Amniotic epithelial cell (primary cell): ENCODE data around the gene REPIN1.

Experiments used
- DNase-seq: peaks from one replicate; pipeline ENCODE4 v3.0.0-alpha.2; 2010; ENCODE audit warnings: low read depth

The REPIN1 gene

DNA sequence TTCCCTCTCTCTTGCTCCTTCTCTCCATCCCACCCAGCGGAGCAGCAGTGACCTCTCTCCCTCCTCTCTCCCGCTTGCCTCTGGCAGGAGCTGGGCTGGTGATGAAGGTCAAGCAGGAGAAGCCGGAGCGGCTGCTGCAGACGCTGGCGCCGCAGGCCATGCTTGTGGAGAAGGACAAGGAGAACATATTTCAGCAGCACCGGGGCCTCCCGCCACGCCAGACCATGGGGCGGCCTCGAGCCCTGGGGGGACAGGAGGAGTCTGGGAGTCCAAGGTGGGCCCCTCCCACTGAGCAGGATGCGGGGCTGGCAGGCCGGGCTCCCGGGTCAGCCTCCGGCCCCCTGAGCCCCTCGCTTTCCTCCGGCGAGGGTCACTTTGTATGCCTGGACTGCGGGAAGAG, 27.8 kb downstream of the REPIN1 start:
- no peak for DNase-seq

- DNase-seq, result no peak
These were observed 28.2 kb downstream of the REPIN1 start for GRCh38 chr7:150396851-150397260.

DNA sequence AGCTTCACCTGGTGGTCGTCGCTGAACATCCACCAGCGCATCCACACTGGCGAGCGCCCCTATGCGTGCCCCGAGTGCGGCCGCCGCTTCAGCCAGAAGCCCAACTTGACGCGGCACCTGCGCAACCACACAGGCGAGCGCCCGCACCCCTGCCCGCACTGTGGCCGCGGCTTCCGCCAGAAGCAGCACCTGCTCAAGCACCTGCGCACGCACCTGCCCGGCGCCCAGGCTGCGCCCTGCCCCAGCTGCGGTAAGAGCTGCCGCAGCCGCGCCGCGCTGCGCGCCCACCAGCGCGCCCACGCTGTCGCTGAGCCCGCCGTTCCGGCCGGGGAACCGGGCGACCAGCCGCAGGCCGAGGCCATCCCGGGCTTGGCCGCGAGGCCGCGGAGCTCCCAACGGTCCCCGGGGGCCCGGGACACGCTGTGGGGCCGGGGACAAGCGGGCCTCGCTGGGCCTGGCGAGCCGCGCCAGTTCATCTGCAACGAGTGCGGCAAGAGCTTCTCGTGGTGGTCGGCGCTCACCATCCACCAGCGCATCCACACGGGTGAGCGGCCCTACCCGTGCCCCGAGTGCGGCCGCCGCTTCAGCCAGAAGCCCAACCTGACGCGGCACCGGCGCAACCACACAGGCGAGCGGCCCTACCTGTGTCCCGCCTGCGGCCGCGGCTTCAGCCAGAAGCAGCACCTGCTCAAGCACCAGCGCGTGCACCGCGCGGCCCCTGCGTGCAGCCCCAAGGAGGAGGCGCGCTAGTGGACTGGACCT, 28.9 kb downstream of the REPIN1 start:
- no peak for DNase-seq

DNA sequence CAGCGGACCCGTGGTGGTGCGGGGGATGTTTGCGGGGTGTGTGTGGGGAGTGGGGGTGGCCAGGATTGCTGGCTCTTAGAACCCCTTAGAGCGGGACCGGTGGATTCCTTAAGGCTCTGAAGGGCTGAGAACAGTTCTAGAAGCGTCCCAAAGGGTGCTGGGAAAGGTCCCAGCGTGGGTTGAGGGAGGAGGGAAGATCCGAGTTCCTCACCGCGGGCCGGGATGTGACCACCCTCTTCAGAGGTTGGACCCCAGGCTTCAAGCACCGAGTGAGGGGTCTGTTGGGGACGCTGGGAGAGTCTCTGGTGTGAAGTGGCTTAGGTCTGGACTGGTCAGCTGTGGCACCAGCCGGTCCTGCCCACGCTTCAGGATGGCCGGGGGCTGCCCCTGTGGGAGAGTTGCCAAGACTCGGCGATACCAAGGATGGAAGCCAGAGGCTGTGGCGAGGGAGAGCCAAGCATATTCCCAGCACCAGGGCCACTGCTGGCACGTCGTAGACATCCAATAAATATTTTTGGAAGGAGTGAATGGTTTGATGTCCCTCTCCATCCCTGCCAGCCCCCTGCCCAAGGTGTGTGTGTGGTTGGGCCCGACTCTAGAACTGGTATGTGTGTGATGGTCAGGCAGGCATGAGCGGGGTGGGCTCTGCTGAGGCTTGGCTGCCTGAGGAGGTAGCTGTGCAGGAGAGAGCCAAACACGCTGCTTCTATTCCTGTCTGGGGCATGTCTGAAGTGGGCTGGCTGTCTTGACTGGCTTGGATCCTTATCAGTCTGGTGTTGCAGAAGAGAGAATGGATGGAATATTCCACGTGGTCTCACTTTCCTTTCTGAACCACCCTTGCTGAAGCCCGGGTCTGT, 29.7 kb downstream of the REPIN1 start:
- DNase-seq, result peak; percentile 29

- no peak for DNase-seq
These were observed 30.3 kb downstream of the REPIN1 start for GRCh38 chr7:150398965-150399320.

- DNase-seq, result peak; percentile 57
These were observed 30.9 kb downstream of the REPIN1 start for GRCh38 chr7:150399421-150400007.

DNA sequence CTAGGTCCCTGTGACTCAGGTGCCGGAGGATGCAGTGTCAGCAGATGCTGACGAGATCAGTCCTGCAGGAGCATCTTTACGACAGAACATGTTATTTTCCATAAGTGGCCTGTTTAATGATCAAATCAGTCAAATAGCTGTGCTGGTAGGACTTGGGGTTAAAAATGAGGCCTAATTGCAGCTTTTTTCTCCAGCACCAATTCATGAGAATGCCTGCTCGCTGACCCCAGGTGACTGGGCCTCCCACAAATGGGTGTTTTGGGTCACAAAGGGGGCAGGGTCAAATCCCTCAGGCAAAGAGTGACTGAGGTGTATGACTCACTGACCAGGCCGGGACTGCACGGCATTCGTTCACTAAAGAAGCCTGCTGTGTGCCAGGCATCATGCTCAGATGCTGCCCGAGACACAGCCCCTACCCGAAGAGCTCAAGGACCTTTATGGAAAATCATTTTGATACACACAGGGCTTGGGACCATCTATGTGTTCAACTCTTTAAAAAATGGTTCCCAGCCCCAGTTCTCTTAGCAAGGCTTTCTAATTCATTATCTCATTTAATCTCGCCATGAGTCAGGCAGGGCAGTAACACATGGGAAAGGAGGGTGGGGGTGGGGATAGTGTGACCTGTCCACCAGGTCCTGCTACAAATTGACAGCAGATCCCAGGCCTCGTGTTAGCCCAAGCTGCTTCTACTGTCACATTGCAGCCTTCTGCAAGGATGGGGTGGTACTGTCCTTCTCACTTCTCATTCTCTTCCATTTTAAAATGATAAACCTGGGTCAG, 31.6 kb downstream of the REPIN1 start:
- DNase-seq, result peak; percentile 59

DNA sequence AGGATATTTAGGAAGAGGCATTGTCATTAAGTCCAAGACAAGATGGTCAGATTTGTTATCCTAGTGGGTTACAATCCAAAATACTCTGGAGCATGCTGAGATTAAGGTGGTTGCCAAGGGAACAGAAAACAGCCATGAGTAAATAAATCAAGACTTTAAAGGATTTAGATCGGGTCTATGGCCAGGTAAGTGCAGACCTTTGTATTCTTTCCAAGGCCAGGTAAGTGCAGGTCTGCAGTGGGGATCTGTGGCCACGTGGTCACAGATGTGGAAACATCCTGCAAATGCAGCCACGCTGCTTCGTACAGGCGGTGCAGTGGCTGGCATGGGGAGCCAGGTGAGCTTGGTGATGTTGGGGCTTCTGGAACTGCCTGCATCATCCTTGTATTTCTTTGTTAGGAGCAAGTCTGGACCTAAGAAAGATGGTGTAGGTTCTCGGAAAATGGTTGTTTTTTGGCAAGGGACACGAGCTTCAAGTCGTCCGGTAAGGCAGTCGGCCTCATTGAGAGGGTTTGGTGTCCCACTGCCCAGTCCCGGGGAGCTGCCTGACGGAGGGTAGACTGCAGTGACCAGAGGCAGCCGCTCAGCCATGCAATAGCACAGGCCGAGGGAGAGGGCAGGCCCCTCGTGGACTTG, 32.3 kb downstream of the REPIN1 start:
- no peak for DNase-seq

DNA sequence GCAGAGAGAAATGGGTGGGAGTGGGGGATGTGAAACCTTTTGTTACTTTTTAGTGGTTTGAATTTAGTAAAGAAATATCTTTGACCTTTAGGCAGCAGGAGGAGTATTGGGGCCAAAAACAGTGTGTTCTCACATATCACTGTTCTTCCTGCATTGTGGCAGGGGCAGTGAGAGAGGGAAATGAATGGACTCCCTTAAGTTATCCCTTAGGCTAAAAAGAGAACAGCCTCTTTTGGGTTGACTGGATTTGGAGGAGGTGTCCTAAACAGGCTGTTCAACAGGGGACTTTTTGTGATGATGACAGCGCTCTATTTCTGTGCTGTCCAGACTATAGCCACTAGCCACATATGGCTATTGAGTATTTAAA, 32.8 kb downstream of the REPIN1 start:
- DNase-seq, result no peak

GRCh38 chr7:150401861-150402631, 33.4 kb downstream of the REPIN1 start:
- no peak for DNase-seq

- DNase-seq, result no peak
These were observed 34.2 kb downstream of the REPIN1 start for GRCh38 chr7:150402671-150403321.

DNA sequence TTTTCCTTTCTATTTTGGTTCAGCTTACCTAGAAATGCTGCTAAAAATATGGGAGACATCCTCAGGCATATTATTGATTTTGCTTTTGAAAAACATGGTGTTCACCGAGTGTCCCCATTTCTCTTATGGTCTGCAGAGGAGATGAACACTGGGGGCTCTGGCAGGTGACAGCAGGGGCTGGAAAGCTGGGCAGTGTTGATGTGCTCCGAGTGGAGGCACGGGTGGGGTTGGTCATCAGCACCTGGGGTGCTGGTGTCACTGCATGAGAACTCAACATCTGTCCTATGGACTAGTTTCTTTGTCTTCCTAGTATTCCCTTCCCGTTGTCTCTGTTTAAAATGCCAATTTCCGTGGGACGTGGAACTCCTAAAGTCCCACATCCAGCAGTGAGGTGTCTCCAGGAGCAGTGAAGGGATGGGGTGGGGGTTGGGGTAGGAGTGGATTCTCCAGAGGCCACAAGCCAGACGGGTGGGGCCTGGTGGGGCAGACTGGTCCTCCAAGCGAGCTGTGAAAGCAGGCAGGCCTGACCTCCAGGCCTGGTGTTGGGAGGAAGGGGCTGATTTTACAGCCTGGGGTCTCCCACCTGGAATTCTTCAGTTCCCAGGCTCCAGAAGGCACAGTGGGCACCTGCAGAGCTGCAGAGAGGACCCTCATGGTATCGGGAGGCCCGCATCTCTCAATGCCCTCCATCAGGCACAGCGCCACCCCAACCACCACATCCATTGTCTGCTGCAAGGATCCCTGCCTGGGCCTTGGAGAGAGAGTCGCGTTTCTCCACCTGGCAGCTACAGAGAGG, 35.0 kb downstream of the REPIN1 start:
- no peak for DNase-seq

GRCh38 chr7:150404172-150404804, 35.7 kb downstream of the REPIN1 start:
- DNase-seq, result no peak

DNA sequence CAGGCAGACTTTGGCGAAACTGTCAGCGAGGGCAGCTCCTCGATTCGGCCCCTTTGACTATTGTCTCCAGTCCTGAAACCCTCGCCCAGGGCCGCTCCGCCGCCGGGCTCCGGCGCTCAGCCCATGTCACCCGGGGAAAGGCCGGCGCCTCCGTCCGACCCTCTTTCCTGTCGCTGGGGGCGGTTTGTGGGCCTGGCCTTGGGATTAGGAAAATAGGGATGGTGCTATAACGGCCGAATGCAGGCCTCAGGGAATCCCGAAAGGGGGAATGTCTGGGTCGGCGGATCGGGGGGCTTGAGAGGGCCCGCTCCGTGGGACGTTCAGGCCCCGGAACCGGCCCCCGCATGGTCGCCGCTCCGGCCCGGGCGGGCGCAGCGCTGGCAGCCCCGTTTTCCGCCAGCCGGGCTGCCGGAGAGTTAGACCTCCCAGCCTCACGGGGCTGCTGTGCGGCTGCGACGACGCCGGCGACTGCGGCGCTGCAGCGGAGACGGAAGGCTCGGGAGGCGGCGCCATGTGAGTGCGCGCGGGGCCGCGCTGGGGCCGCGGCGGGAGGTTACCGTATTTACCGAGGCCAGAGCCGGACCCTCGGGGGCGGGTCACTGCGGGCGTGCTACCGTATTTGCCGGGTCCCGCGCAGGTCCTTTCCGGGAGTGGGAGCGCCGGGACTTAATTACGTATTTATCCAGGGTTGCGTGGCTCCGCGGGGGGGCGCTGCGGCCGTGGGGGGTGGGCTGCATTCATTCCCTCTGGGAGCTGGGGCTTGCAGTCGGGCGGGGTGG, 36.4 kb downstream of the REPIN1 start:
- peak; percentile 87 for DNase-seq

GRCh38 chr7:150405584-150406311, 37.1 kb downstream of the REPIN1 start:
- DNase-seq, result peak; percentile 41

GRCh38 chr7:150406312-150406566, 37.6 kb downstream of the REPIN1 start:
- no peak for DNase-seq

DNA sequence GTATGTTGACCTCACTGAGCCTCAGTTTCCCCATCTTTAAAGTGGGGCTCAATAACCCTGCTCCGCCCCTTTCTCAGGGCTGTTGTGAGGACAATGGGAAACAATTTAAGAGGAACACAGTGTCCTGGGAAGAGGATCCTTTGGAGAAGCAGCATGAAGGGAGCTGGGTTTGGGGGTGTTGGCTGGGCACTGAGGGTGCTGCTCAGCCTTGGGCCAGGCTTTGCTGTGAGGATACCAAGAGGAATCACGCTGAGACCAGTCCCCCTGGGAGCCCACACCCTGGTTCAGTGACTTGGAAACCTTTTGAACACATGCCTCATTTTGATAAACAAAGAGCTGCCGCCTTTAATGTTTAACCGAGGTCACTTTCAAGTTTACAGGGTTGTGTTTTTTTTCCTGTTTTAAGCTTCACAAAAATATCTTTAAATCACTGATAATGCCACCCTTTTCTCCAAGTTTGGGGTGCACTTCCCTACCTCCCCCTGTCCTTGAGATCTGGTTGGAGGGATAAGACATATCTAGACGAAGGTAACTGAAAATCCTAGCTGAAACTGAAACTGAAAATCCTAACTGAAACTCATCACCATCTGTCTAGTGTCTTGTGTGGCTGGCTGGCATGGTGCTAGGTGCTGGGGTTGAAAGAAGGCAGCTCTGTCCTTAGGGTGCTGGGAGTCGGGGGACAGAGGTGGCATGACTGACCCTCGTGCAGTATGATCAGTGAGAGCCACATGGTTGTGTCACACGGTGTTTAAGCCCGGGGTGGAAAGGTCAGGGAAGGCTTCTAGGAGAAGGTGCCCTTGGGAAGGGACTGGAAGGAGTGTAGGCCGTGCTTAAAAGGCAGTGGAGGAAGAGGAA, 38.2 kb downstream of the REPIN1 start:
- DNase-seq, result peak; percentile 37
